Ovary (tissue), 9 donors: ENCODE data around the gene MYO3B. TPM values are rescaled to one million over a fixed set of nuclear protein-coding genes. Genes with fewer than 3 reads are reported as not detected.

Experiments used
- DNase-seq, 5 donors: peaks; one replicate each; pipeline ENCODE4 v3.0.0-alpha.2; 2019 to 2020
- H3K27ac ChIP-seq, 2 donors: fragments of 200-600 bp; one replicate each; pipeline versions ENCODE4 v1.5.1 to v1.8.0; 2019 to 2022
- H3K27me3 ChIP-seq: fragments of 200-600 bp; one replicate; pipeline ENCODE4 v1.8.0; 2022
- H3K36me3 ChIP-seq: fragments of 200-600 bp; sonication (generic); one replicate; pipeline ENCODE4 v1.5.1; 2019
- H3K4me1 ChIP-seq: one replicate; pipeline ENCODE4 v1.8.1; 2013; ENCODE audit warnings: mild to moderate bottlenecking, moderate library complexity; ENCODE audit not compliant: insufficient read depth
- H3K4me3 ChIP-seq: fragments of 200-600 bp; sonication (generic); one replicate; pipeline ENCODE4 v1.5.1; 2017
- H3K9me3 ChIP-seq, 2 donors: fragments of 200-600 bp in 1 of 2; sonication (generic) in 1 of 2; one replicate each; pipeline versions ENCODE4 v1.5.1 to v1.8.1; 2013 to 2019; ENCODE audit warnings: mild to moderate bottlenecking in 1 of 2, moderate library complexity in 1 of 2
- CTCF ChIP-seq, 3 donors: fragments of 450-650 bp in 2 of 3; fragments of 200-600 bp in 1 of 3; IDR thresholded peaks; one replicate each; pipeline versions ENCODE4 v1.5.1 to v1.8.0; 2016 to 2022; ENCODE audit warnings: antibody characterized with exemption in 3 of 3, mild to moderate bottlenecking in 1 of 3
- EP300 ChIP-seq: sonication (generic); formaldehyde crosslinking; IDR thresholded peaks from one replicate; pipeline ENCODE4 v1.6.1; 2017; ENCODE audit warnings: antibody characterized with exemption
- POLR2A ChIP-seq: fragments of 450-650 bp; IDR thresholded peaks from one replicate; pipeline ENCODE4 v1.6.1; 2017; ENCODE audit warnings: antibody characterized with exemption, mild to moderate bottlenecking, moderate library complexity
- WGBS, 3 donors: extraction: QIAGEN DNeasy Blood & Tissue Kit in 1 of 3; methylation state at CpG; one replicate each; pipeline versions ENCODE4 v1.1.5 to v1.1.7; 2013 to 2017; 5-methylcytosine and 5-hydroxymethylcytosine counted together
- intact Hi-C, 4 donors: fragments of 100-400 bp; cut with DNase I; formaldehyde crosslinking; loops; one replicate each; pipeline versions ENCODE4 v1.11.0 to v1.15.1; 2022 to 2023
- polyA plus RNA-seq, 2 donors: library from polyadenylated mRNA; stranded (reverse); fragments of 200-250 nt in 1 of 2; fragments of 350-450 nt in 1 of 2; fragmentation: Illumina TruSeq in 1 of 2; extraction: RNeasy Lipid Tissue Mini Kit (QIAGEN cat#74804) in 1 of 2; gene quantifications; one replicate each; pipeline ENCODE4 v1.2.3, GENCODE V29; 2013 to 2014
- total RNA-seq, 7 donors: library from RNA; depleted of rRNA in 2 of 7; stranded (reverse); fragments of >200 nt in 2 of 7; fragmentation: NEBNext Ultra II Directional in 3 of 7; extraction: Animal tissue kit (Norgen Biotek cat#: 25700) in 3 of 7; gene quantifications; one replicate each; pipeline versions ENCODE4 v1.1.0 to v1.2.4, GENCODE V29; 2016 to 2023
- donor health status: DM: no; HTN: no; CAD: no; lungs with moderate emphysema.
- donor health status: DM: no; HTN: no; CAD: no.
- donor health status: Bipolar disorder and iron deficiency.
- donor health status: DM: yes; HTN: yes; CAD: no.
- donor health status: DM: no; HTN: no; CAD: no.
- donor health status: DM: yes; HTN: yes; CAD: no.

The MYO3B gene
- total and polyA plus RNA-seq, 9 donors, result 0.04 to 1.3 (median 0.12) TPM; not detected in 2

DNA sequence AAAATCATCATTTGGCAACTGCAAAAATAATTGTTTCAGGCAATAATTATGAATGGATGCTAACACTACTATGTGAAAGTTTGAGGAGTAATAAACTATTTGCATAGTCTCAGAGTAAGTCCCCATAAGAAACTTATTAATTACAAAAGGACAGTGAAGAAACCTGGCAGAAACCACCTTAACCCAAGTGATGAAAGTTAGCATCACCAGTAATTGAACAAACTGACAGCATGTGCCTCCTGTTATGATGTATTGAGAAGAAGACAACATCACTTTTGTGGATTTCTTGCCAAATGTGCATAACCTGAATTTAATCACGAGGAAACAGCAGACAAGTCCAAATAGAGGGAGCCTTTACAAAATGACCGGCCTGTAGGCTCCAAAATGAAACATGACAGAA is 353.9 kb downstream of the MYO3B start:
- no peaks in the 10 kb centered on the region for H3K27me3 ChIP-seq
- DNase-seq, result no peak
- no peaks in the 10 kb centered on the region for H3K9me3 ChIP-seq
- intact Hi-C loops, result no loop called here
- no peak overlapping the region for H3K4me3 ChIP-seq
- TF ChIP-seq POLR2A, result no peak
- no peak for TF ChIP-seq EP300
- TF ChIP-seq CTCF (IDR thresholded peaks at IDR 0.05), result no peak
- no peaks in the 10 kb centered on the region for H3K36me3 ChIP-seq
- no peak overlapping the region for H3K27ac ChIP-seq
- H3K4me1 ChIP-seq, result peaks cover 9% of the 10 kb centered on the region
- WGBS, 3 donors, result 82 to 89% (median 88%) methylated on average over 2 of the region's 2 CpGs

- Histone ChIP-seq H3K27me3 (no peaks in the 10 kb centered on the region), H3K9me3 (no peaks in the 10 kb centered on the region), H3K36me3 (no peaks in the 10 kb centered on the region), H3K4me1 (peaks cover 7% of the 10 kb centered on the region), H3K27ac (no peak overlapping the region), H3K4me3 (no peak overlapping the region)
- TF ChIP-seq EP300 (no peak), CTCF (IDR thresholded peaks at IDR 0.05) (no peak), POLR2A (no peak)
- intact Hi-C loops, result no loop called here
- 88 to 91% (median 90%) methylated on average over 4 of the region's 4 CpGs for WGBS, 3 donors
- DNase-seq, result no peak
Measured at GRCh38 chr2:170533156-170533555, 355.2 kb downstream of the MYO3B start.

GRCh38 chr2:170535552-170535951 is 357.6 kb downstream of the MYO3B start:
- no peaks in the 10 kb centered on the region for H3K36me3 ChIP-seq
- intact Hi-C loops, result no loop called here
- no peak overlapping the region for H3K27ac ChIP-seq
- DNase-seq, result no peak
- no peaks in the 10 kb centered on the region for H3K9me3 ChIP-seq
- no peak for TF ChIP-seq EP300
- TF ChIP-seq POLR2A, result no peak
- no peak for TF ChIP-seq CTCF (IDR thresholded peaks at IDR 0.05)
- no peaks in the 10 kb centered on the region for H3K27me3 ChIP-seq
- peaks cover 3% of the 10 kb centered on the region for H3K4me1 ChIP-seq
- H3K4me3 ChIP-seq, result no peak overlapping the region
- WGBS, 3 donors, result 93 to 96% (median 94%) methylated on average over 4 of the region's 4 CpGs

DNA sequence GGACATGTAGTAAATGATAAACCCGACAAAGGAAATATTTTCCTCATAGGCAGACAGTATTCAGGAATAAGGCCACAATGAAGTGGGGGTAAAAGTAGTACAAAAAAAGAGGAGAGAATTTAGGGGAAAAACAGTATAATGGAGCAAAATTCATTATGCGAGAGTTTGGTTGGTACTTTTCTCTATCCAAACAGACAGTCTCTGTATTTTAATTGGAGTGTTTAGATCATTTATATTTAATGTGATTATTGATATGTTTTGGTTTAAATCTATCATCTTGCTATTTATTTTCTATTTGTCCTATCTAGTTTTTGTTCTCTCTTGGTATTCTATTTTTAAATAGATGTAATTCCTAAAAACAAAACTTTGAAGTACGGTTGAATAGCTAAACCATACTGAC is 366.9 kb downstream of the MYO3B start:
- Histone ChIP-seq H3K4me1 (no peaks in the 10 kb centered on the region), H3K36me3 (no peaks in the 10 kb centered on the region), H3K27ac (no peak overlapping the region), H3K4me3 (no peak overlapping the region), H3K27me3 (no peaks in the 10 kb centered on the region), H3K9me3 (no peaks in the 10 kb centered on the region)
- TF ChIP-seq POLR2A, result no peak
- WGBS, 3 donors, result 93 to 96% (median 96%) methylated on average over 3 of the region's 3 CpGs
- intact Hi-C loops, result no loop called here
- DNase-seq, result no peak

DNA sequence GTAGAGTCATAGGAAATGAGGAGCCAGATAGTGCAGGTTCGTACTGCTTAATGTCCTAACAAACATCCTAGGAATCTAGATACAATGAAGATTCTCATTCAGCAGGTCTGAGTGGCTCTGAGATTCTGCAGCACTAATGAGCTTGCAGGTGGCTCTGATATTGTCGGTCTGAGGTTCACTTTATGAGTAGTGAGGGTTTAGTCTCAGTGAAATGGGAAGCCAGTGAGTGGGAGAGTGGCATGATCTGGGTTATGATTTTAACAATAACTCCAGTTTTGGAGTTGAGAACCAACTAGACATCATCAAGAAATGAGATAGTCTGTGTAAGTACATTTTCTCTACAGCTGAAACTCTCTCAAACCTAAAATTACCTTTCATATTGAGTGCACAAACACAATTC is 370.4 kb downstream of the MYO3B start:
- H3K9me3 ChIP-seq, result no peaks in the 10 kb centered on the region
- H3K36me3 ChIP-seq, result no peaks in the 10 kb centered on the region
- WGBS, 3 donors, result 76 to 83% (median 77%) methylated on average over 2 of the region's 2 CpGs
- no peak for DNase-seq
- no peak overlapping the region for H3K4me3 ChIP-seq
- no peaks in the 10 kb centered on the region for H3K4me1 ChIP-seq
- no peak overlapping the region for H3K27ac ChIP-seq
- intact Hi-C loops, result no loop called here
- TF ChIP-seq POLR2A, result no peak
- no peak for TF ChIP-seq EP300
- TF ChIP-seq CTCF (IDR thresholded peaks at IDR 0.05), result no peak
- H3K27me3 ChIP-seq, result no peaks in the 10 kb centered on the region
